Measurements from ENCODE around the gene SLCO3A1. TPM values are rescaled to one million over a fixed set of nuclear protein-coding genes. Genes with fewer than 3 reads are reported as not detected.
A peak's percentile ranks its signal among the peaks of the same experiment; 100 is the strongest.

Gene SLCO3A1
- total and polyA plus RNA-seq, 4 donors: 1.6 to 3.6 (median 2.4) TPM

DNA sequence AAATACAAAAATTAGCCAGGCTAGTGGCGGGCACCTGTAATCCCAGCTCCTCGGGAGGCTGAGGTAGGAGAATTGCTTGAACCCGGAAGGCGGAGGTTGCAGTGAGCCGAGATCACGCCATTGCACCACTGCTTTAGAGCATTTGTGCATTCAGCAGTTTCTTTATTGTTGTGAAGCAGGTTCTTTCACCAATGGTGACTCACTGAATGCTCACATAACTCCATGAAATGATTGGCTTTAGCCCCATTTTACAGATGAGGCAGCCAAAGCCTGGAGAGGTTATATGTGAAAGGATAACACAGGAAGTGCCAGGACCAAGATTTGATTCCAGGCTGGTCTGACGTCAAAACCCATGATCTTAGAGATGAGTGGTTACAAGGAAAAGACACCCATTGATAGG lies 195.2 kb downstream of the SLCO3A1 start:
- no peak for DNase-seq (ENCODE audit: low spot score)
- no peak overlapping the region for H3K9ac ChIP-seq (ENCODE audit: low read depth in 1 of 2, low read length in 2 of 2)
- H3K9me3 ChIP-seq (ENCODE audit: control insufficient read depth in 4 of 4, low read length in 3 of 4): no peaks in the 10 kb centered on the region
- TF ChIP-seq GABPA (IDR thresholded peaks at IDR 0.05 in 1 of 2, conservative IDR thresholded peaks at IDR 0.05 in 1 of 2): no peak
- TF ChIP-seq, protein P1, sequence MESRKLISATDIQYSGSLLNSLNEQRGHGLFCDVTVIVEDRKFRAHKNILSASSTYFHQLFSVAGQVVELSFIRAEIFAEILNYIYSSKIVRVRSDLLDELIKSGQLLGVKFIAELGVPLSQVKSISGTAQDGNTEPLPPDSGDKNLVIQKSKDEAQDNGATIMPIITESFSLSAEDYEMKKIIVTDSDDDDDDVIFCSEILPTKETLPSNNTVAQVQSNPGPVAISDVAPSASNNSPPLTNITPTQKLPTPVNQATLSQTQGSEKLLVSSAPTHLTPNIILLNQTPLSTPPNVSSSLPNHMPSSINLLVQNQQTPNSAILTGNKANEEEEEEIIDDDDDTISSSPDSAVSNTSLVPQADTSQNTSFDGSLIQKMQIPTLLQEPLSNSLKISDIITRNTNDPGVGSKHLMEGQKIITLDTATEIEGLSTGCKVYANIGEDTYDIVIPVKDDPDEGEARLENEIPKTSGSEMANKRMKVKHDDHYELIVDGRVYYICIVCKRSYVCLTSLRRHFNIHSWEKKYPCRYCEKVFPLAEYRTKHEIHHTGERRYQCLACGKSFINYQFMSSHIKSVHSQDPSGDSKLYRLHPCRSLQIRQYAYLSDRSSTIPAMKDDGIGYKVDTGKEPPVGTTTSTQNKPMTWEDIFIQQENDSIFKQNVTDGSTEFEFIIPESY (IDR thresholded peaks at IDR 0.05): no peak
- TF ChIP-seq, protein P2, sequence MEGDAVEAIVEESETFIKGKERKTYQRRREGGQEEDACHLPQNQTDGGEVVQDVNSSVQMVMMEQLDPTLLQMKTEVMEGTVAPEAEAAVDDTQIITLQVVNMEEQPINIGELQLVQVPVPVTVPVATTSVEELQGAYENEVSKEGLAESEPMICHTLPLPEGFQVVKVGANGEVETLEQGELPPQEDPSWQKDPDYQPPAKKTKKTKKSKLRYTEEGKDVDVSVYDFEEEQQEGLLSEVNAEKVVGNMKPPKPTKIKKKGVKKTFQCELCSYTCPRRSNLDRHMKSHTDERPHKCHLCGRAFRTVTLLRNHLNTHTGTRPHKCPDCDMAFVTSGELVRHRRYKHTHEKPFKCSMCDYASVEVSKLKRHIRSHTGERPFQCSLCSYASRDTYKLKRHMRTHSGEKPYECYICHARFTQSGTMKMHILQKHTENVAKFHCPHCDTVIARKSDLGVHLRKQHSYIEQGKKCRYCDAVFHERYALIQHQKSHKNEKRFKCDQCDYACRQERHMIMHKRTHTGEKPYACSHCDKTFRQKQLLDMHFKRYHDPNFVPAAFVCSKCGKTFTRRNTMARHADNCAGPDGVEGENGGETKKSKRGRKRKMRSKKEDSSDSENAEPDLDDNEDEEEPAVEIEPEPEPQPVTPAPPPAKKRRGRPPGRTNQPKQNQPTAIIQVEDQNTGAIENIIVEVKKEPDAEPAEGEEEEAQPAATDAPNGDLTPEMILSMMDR (IDR thresholded peaks at IDR 0.05; ENCODE audit: low read depth, low read length, missing input control): no peak
- TF ChIP-seq, protein P3, sequence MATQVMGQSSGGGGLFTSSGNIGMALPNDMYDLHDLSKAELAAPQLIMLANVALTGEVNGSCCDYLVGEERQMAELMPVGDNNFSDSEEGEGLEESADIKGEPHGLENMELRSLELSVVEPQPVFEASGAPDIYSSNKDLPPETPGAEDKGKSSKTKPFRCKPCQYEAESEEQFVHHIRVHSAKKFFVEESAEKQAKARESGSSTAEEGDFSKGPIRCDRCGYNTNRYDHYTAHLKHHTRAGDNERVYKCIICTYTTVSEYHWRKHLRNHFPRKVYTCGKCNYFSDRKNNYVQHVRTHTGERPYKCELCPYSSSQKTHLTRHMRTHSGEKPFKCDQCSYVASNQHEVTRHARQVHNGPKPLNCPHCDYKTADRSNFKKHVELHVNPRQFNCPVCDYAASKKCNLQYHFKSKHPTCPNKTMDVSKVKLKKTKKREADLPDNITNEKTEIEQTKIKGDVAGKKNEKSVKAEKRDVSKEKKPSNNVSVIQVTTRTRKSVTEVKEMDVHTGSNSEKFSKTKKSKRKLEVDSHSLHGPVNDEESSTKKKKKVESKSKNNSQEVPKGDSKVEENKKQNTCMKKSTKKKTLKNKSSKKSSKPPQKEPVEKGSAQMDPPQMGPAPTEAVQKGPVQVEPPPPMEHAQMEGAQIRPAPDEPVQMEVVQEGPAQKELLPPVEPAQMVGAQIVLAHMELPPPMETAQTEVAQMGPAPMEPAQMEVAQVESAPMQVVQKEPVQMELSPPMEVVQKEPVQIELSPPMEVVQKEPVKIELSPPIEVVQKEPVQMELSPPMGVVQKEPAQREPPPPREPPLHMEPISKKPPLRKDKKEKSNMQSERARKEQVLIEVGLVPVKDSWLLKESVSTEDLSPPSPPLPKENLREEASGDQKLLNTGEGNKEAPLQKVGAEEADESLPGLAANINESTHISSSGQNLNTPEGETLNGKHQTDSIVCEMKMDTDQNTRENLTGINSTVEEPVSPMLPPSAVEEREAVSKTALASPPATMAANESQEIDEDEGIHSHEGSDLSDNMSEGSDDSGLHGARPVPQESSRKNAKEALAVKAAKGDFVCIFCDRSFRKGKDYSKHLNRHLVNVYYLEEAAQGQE (IDR thresholded peaks at IDR 0.05): no peak
- TF ChIP-seq HNF4A (conservative IDR thresholded peaks at IDR 0.05): no peak
- no peak for TF ChIP-seq FOXA1 (IDR thresholded peaks at IDR 0.05)
- no peak for TF ChIP-seq YY1 (IDR thresholded peaks at IDR 0.05)
- no peak for TF ChIP-seq RAD21 (IDR thresholded peaks at IDR 0.05)
- TF ChIP-seq, protein P4, sequence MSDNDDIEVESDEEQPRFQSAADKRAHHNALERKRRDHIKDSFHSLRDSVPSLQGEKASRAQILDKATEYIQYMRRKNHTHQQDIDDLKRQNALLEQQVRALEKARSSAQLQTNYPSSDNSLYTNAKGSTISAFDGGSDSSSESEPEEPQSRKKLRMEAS (IDR thresholded peaks at IDR 0.05): no peak
- TF ChIP-seq, protein P5, sequence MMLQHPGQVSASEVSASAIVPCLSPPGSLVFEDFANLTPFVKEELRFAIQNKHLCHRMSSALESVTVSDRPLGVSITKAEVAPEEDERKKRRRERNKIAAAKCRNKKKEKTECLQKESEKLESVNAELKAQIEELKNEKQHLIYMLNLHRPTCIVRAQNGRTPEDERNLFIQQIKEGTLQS (IDR thresholded peaks at IDR 0.05): no peak
- no peak for TF ChIP-seq NR2F2 (IDR thresholded peaks at IDR 0.05)
- no peak for TF ChIP-seq FOXA2 (IDR thresholded peaks at IDR 0.05)
- no peaks in the 10 kb centered on the region for H3K36me3 ChIP-seq (ENCODE audit: control insufficient read depth in 4 of 4, insufficient read depth in 3 of 4, low read depth in 1 of 4, low read length in 3 of 4)
- H3K27ac ChIP-seq (ENCODE audit: low read depth in 1 of 2, low read length in 2 of 2): no peak overlapping the region
- H3K4me3 ChIP-seq (ENCODE audit: low read depth in 1 of 3, low read length in 3 of 3): no peak overlapping the region
- no peaks in the 10 kb centered on the region for H3K27me3 ChIP-seq (ENCODE audit: control insufficient read depth in 4 of 4, insufficient read depth in 4 of 4, low read length in 3 of 4)
- peaks cover 0 to 7% (median 2%) of the 10 kb centered on the region in 4 donors for H3K4me1 ChIP-seq (ENCODE audit: control insufficient read depth in 4 of 4, insufficient read depth in 4 of 4, low read length in 3 of 4)
- WGBS: 88% methylated on average over 7 of the region's 7 CpGs

DNA sequence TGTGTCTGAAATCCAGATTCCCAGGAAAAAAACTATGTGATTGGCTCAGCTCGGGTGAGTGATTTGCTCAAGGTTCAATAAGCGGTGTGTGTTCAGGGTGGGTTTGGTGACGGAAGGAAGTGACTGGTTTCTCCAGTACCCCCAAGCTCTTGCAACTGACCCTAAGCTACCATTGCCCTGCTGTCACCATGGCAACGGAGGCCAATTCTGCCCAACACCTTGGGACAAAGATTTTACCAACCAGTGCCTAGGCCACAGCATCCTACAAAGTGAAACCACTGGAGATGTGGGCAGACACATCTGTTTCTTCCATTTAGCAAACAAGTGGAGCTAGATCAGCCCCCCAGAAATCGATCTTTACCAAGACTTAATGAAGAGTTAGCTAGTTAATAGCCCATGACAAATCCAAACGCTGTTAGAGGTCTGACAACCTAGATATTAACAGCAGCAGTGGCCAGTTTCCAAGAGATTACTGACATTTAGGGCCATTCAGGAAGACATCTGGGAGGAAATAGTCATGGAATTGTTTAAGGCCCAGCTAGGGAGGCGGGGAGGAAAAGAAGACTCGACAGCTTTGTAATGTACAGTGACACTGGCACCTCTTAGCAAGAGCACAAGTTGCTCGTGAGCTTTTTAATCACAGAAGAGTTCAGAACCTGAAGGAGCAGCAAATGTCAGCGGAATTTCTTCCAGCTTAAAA lies 195.9 kb downstream of the SLCO3A1 start:
- Histone ChIP-seq H3K27me3 (ENCODE audit: control insufficient read depth in 4 of 4, insufficient read depth in 4 of 4, low read length in 3 of 4) (no peaks in the 10 kb centered on the region), H3K27ac (ENCODE audit: low read depth in 1 of 2, low read length in 2 of 2) (peak overlapping the region; percentile 19 to 54), H3K9ac (ENCODE audit: low read depth in 1 of 2, low read length in 2 of 2) (no peak overlapping the region), H3K4me1 (ENCODE audit: control insufficient read depth in 4 of 4, insufficient read depth in 4 of 4, low read length in 3 of 4) (peaks cover 0 to 7% (median 2%) of the 10 kb centered on the region in 4 donors), H3K36me3 (ENCODE audit: control insufficient read depth in 4 of 4, insufficient read depth in 3 of 4, low read depth in 1 of 4, low read length in 3 of 4) (no peaks in the 10 kb centered on the region), H3K9me3 (ENCODE audit: control insufficient read depth in 4 of 4, low read length in 3 of 4) (no peaks in the 10 kb centered on the region), H3K4me3 (ENCODE audit: low read depth in 1 of 3, low read length in 3 of 3) (no peak overlapping the region)
- WGBS: 79% methylated on average over 10 of the region's 10 CpGs
- TF ChIP-seq FOXA1 (IDR thresholded peaks at IDR 0.05): no peak
- TF ChIP-seq HNF4A (conservative IDR thresholded peaks at IDR 0.05): no peak
- TF ChIP-seq, protein P4 (IDR thresholded peaks at IDR 0.05): no peak
- TF ChIP-seq, protein P2 (IDR thresholded peaks at IDR 0.05; ENCODE audit: low read depth, low read length, missing input control): no peak
- DNase-seq (ENCODE audit: low spot score): no peak
